Kidney tubule cell (primary cell): ENCODE results near the gene TBX15.

Experiments
- DNase-seq: peaks from one replicate; pipeline ENCODE4 v3.0.0-alpha.2; 2018; ENCODE audit warnings: low spot score

Gene TBX15

DNA sequence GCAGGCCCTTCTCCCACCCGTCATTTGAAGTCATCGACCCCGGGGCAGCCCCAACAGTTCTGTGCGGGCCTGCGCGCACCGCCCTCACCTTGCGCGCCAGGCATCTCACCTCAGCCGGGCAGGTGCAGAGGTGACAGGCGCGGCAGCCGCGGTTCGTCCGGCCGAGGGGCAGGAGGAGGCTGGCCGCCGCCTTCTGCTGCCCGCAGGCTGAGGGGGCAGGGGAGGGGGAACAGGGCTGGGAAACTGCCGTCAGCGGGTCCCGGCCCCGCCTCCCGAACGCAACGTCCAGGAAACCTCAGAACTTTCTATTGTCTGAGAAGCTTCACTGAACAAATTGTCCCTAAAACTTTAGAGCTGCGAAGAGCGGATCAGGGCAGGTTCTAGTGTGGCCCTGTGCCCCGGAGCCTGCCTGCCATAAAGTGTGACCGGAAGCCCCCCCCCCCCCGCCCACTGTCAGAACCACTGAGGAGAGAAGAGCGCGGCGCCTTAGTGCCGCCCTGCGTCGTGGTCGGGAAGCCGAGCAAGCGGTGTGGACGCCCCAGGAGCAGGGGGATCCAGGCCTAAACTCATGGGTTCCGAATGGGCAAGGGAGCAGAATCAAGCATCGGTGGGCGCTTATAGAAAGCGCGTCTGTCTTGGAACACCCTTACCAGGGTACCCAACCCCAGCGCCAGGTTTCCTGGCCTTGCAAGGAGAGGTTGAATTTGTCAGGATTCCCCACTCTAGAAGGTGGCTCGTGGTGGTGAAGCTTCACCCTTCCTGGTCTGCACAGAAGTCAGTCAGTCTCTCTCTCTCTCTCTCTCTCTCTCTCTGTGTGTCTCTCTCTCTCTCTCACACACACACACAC is 13.3 kb upstream of the TBX15 start:
- no peak for DNase-seq

- DNase-seq: no peak
These were observed 12.4 kb upstream of the TBX15 start for GRCh38 chr1:119000371-119001180.

DNA sequence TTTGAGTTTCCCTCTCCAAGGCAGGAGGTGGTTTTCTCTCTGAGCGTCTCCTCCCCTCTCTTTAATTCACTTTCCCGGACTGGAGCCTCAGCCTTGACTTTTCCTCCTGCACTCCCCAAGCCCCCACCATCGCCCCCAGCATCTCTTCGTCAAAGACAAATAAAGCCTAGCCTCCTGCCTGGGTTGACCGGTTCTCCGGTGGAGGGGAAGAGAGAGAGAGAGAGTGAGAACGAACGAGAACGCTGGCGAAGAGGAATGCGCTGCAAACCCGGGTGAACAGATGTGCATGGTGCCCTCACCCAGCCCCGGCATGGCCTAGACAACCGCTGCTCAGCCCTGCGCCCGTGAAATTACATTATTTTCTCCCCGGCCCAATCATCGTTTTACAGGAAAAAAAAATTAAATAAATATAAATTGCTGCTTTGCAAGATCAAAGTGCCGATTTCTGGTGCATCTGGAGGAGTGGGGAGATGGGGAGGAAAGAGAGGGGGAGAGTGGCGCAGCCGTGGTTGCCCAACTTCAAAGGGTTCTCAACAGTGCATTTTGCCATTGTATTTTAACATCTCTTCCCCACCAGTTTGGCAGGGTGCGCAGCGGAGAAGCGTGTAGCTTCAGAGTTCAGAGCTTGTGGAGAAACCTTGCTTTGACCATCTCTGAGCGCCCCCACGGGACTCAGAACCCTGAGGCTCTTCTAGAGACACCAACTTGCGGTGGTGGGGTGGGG is 11.4 kb upstream of the TBX15 start:
- DNase-seq: no peak

GRCh38 chr1:118998171-118998570 is 10.0 kb upstream of the TBX15 start:
- DNase-seq: no peak

GRCh38 chr1:118997225-118997624 is 9.1 kb upstream of the TBX15 start:
- no peak for DNase-seq

DNA sequence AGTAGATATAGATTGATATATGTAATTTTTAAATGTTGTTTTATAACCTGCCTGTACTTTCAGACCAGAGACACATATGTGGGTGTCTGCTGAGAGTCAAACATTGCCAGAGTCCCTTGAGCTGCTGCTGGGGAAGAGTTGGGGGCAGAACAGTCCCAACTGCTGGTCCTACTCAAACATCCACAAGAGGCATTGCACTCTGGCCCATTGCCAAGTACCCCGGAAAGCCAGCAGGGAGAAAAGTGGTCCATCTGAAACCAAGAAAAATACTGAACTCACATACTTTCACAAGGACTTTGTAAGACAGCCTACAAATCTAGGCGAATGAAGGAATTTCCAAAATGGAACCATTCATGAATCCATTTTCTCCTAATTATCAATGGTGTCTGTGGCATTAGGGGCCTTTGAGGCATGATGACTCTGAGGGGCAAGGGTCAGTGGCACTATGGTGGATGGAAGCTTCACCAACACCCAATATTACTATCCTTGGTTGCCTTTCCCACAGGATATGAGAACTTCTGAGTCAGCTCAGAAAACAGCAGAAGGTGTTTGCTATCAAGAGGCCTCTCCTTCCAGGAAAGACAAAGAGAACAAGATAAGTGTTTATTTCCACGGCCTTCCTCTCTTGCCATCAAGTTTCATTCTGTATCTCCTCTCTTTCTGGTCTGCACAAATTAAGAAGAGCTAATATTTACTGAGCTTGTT is 7.3 kb upstream of the TBX15 start:
- peak; percentile 36 for DNase-seq

- no peak for DNase-seq
These were observed 5.5 kb upstream of the TBX15 start for GRCh38 chr1:118993700-118994026.

GRCh38 chr1:118992868-118993699 is 4.9 kb upstream of the TBX15 start:
- no peak for DNase-seq

DNA sequence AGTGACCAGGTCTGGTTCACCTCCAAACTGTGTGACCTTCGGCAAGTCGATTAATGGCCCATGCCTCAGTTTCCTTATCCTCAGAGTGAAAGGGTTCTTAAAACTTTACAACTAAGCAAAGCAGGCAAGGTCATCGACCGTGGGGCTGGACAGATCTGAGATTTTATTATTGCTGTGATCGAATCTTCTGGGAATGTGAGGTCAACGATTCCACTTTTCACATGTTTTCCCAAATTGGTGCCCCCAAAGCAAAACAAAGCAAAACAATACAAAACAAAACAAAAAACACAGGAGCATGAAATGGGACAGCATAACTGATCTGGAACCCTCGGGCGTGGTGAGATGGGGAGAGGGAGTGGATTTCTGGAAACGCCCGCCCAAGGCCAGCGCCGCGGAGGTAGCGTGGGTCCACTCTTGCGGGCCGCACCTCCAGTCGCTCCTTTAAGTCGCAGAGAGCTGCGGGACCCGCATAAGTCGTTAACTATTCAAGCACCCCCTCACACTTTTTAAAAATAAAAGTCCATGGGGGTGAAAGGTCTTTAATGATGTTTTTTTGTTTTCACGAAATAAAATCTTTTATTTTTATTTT is 4.2 kb upstream of the TBX15 start:
- DNase-seq: no peak

DNA sequence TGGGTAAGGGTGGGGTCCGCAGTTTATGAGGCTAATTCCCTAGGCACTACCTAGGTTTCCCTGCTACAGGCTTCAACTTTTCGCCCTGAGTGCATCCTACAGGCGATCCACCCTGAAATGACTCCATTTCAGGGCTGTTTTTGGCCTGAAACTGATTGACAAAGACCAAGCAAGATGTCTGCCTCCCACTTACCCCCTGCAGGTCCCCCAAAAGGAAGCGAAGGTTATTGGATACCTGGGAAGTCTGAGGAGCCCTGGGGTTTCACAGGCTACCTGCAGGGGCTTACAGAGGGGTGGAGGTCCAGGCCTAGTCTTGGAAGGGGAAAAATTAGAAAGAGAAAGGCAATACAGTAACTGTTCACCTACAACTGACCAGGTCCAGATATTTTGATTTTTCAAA is 3.3 kb upstream of the TBX15 start:
- no peak for DNase-seq

- no peak for DNase-seq
These were observed 2.5 kb upstream of the TBX15 start for GRCh38 chr1:118990513-118991152.

DNA sequence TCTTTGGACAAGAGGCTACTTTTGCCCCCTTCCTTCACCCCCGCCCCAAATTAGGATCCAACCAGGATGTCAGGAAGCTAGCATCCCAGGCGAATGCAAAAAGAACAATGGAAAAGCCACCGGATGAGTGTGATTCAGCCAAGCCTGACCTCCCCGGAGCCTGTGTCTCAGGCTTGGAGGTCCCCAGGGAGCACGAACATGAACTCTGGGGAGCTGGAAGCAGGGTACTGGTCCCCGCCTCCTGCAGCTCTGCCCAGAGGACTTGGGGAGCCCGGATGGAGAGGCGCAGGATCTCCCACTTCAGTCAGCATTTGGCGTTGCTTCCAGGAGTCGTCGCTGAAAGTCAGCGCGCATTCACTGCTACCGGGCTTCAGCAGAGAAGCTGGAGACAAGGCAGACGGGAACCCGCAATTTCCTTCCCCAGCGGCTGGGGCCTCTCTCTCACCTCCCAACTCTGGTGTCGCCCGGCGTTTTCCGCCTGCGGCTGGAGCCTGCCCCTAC is 1.8 kb upstream of the TBX15 start:
- no peak for DNase-seq

- no peak for DNase-seq
These were observed 1.1 kb upstream of the TBX15 start for GRCh38 chr1:118989006-118989815.

DNA sequence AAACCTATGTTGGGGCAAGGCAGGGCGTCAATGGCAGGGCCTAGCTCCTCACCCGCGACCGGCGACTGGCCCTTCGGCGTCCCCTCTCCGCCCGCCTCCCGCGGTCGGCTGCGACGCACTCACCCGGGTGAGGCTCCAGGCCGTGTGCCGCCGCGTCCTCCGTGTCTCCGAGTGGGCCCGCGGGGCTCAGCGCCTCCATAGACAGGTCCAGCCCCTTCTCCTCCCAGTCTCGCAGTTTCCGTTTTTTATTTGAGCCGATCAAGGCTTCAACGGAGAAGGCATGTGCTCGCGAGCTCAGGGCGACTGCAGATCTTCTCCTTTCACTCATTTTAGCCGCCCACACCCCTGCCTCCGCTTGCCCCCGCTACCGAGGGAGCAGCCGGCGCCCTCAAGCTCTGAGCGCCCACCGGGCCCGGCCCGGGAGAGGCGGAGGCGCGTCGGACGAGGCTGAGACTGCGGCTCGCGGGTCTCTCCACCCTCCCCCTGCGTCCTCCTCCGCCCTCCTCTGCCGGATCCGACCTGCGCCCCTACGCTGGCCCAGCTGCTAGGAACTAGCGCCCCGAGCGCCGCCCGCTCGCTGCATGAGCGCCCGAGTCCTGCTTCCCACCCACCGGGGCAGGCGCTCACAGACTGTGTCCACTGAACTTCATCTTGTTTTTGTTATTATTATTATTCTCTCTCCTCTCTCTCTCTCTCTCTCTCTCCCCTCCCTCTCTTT is 516 bp downstream of the TBX15 start:
- DNase-seq: peak; percentile 16

DNA sequence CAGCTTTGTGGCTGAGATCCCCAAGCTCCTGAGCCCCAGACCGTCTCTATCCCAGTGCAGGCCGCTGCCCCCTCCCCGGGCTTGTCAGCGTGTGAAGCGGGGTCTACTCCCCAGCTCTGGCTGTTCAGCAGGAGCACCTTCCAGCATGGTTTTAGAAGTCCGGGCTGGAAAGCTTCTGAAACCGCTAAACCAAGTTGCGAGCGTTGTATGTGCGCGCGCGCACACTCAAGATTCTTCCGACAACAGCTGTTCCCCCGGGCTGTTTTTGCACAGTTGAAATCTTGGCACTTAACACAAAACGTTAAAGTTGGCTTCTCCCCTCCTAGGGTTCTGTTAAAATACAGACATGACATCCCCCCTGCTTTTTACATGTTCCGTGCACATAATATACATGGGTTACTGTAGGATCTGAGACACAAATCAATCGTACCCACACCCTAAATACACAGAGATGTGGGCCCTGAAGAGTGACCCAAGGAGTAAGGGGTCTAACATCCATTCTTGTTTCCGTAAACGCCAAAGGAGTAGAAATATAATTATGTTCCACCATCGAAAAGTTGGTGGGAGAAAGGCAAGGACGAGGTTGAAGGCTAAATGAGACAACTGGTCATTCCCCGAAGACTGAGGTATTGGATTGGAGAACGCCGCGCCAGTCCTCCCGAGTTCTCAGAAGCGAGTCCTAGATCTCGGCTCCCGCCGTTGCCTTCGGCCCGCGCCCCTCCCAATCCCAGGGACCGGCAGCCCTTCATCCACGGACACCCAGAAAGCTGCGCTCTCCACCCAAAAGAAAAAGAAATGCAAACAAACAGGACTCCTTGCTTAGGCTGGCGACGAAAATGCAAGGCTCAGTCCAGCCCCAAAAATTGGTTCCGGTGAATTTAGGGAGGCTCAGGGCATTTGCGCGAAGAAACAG is 1.3 kb downstream of the TBX15 start:
- no peak for DNase-seq

GRCh38 chr1:118985640-118986554 is 2.2 kb downstream of the TBX15 start:
- no peak for DNase-seq
